ENCODE results near the gene UFC1.

GRCh38 chr1:161137881-161138280 lies 15.9 kb upstream of the UFC1 start:
- TF ChIP-seq CTCF (IDR thresholded peaks at IDR 0.05) = no peak
- no peak for TF ChIP-seq EP300 (IDR thresholded peaks at IDR 0.05; ENCODE audit: low read depth)
